Stimulated activated CD4-positive, alpha-beta T cell treated with anti-CD3 and anti-CD28 coated beads, Interleukin-15, amount 100 ng/mL, for 24 hours (primary cell): ENCODE measurements around the gene KXD1.

Source experiments
- DNase-seq: peaks from one replicate; pipeline ENCODE4 v3.0.0-alpha.2; 2020

The KXD1 gene

GRCh38 chr19:18618236-18618635 is 60.6 kb downstream of the KXD1 start:
- no peak for DNase-seq
